HG03159 (cell line): ENCODE measurements around the gene SLC5A5.
"Not testable (repeated sequence)": the region's sequence is repeated elsewhere in the genome, so short reads cannot be mapped to it uniquely, and the experiment has no call there.

ENCODE experiments used
- ATAC-seq: cut with Tn5 transposase; IDR thresholded peaks from one replicate; pipeline ENCODE4 v1.9.1; 2021; ENCODE audit warnings: mild to moderate bottlenecking, moderate library complexity; ENCODE audit not compliant: unreplicated experiment

The SLC5A5 gene

GRCh38 chr19:17869114-17869608 is 2.6 kb upstream of the SLC5A5 start:
- ATAC-seq = no peak

- ATAC-seq = no peak
These were observed 490 bp upstream of the SLC5A5 start for GRCh38 chr19:17871032-17871877.

- ATAC-seq = no peak
These were observed 681 bp downstream of the SLC5A5 start for GRCh38 chr19:17872251-17873001.

- no peak for ATAC-seq
These were observed 2.3 kb downstream of the SLC5A5 start for GRCh38 chr19:17873786-17874757.

GRCh38 chr19:17874758-17875135 is 3.0 kb downstream of the SLC5A5 start:
- ATAC-seq = no peak

GRCh38 chr19:17877696-17878095 is 6.0 kb downstream of the SLC5A5 start:
- no peak for ATAC-seq

GRCh38 chr19:17879466-17879865 is 7.7 kb downstream of the SLC5A5 start:
- no peak for ATAC-seq

- ATAC-seq = no peak
These were observed 10.0 kb downstream of the SLC5A5 start for GRCh38 chr19:17881701-17882100.

GRCh38 chr19:17883627-17884410 is 12.1 kb downstream of the SLC5A5 start:
- no peak for ATAC-seq

- ATAC-seq = no peak
These were observed 14.8 kb downstream of the SLC5A5 start for GRCh38 chr19:17886515-17886914.

GRCh38 chr19:17887221-17887620 is 15.5 kb downstream of the SLC5A5 start:
- ATAC-seq = not testable (repeated sequence)

- ATAC-seq = no peak
These were observed 16.5 kb downstream of the SLC5A5 start for GRCh38 chr19:17888260-17888659.

- ATAC-seq = no peak
These were observed 18.0 kb downstream of the SLC5A5 start for GRCh38 chr19:17889609-17890214.

GRCh38 chr19:17893766-17894165 is 22.0 kb downstream of the SLC5A5 start:
- ATAC-seq = no peak

- ATAC-seq = no peak
These were observed 31.0 kb downstream of the SLC5A5 start for GRCh38 chr19:17902701-17903100.

GRCh38 chr19:17908244-17908643 is 36.5 kb downstream of the SLC5A5 start:
- no peak for ATAC-seq

GRCh38 chr19:17909003-17909732 is 37.4 kb downstream of the SLC5A5 start:
- no peak for ATAC-seq

- no peak for ATAC-seq
These were observed 39.1 kb downstream of the SLC5A5 start for GRCh38 chr19:17910791-17911360.
